Mucosa of descending colon (tissue), 3 donors: Measurements from ENCODE around the gene FLT3. TPM values are rescaled to one million over a fixed set of nuclear protein-coding genes. Genes with fewer than 3 reads are reported as not detected.
"Not testable (repeated sequence)": the region's sequence is repeated elsewhere in the genome, so short reads cannot be mapped to it uniquely, and the experiment has no call there.

Experiments used
- ATAC-seq: fragments of 200-7000 bp; cut with Tn5 transposase; one replicate; pipeline ENCODE4 v1.9.1; 2020; ENCODE audit warnings: mild to moderate bottlenecking, moderate library complexity
- DNase-seq, 3 donors: peaks; one replicate each; pipeline ENCODE4 v3.0.0-alpha.2; 2020
- H3K36me3 ChIP-seq: fragments of 200-600 bp; one replicate; pipeline ENCODE4 v1.8.0; 2021; ENCODE audit warnings: low read depth, mild to moderate bottlenecking
- H3K4me1 ChIP-seq: fragments of 200-600 bp; one replicate; pipeline ENCODE4 v1.8.0; 2021; ENCODE audit warnings: low read depth, mild to moderate bottlenecking
- H3K4me3 ChIP-seq: fragments of 200-600 bp; one replicate; pipeline ENCODE4 v1.8.0; 2021; ENCODE audit warnings: mild to moderate bottlenecking
- H3K9me3 ChIP-seq: fragments of 200-600 bp; one replicate; pipeline ENCODE4 v1.8.0; 2021; ENCODE audit warnings: mild to moderate bottlenecking
- intact Hi-C, 2 donors: fragments of 100-400 bp; cut with DNase I in 1 of 2; cut with micrococcal nuclease in 1 of 2; formaldehyde crosslinking; loops; one replicate each; pipeline versions ENCODE4 v1.11.0 to v1.11.1; 2022; cut with DNase I, micrococcal nuclease
- long read RNA-seq, 2 donors: library from polyadenylated mRNA; unstranded; transcript quantifications; one replicate each; pipeline ENCODE4 v2.0.0, GENCODE V29; 2019 to 2021
- total RNA-seq, 3 donors: library from RNA; stranded (reverse); fragmentation: NEBNext Ultra II Directional in 2 of 3; extraction: Animal tissue kit (Norgen Biotek cat#: 25700) in 2 of 3; gene quantifications; one replicate each; pipeline versions ENCODE4 v1.2.1 to v1.2.4, GENCODE V29; 2021 to 2023
- TF ChIP-seq, protein P1 (sequence below): fragments of 200-600 bp; IDR thresholded peaks from one replicate; pipeline ENCODE4 v1.8.0; 2022; ENCODE audit warnings: antibody characterized with exemption, mild to moderate bottlenecking
- donor health status: DM: no; HTN: no; CAD: no; lungs with moderate emphysema.
- donor health status: DM: no; HTN: no; CAD: no.
- donor health status: DM: no; HTN: yes; CAD: no.

FLT3 gene
- total RNA-seq = under 1 TPM; 0.09 to 0.51 (median 0.41) TPM
- long read RNA-seq, donor 1 = 0 reads
- long read RNA-seq, donor 2 = 0 reads

DNA sequence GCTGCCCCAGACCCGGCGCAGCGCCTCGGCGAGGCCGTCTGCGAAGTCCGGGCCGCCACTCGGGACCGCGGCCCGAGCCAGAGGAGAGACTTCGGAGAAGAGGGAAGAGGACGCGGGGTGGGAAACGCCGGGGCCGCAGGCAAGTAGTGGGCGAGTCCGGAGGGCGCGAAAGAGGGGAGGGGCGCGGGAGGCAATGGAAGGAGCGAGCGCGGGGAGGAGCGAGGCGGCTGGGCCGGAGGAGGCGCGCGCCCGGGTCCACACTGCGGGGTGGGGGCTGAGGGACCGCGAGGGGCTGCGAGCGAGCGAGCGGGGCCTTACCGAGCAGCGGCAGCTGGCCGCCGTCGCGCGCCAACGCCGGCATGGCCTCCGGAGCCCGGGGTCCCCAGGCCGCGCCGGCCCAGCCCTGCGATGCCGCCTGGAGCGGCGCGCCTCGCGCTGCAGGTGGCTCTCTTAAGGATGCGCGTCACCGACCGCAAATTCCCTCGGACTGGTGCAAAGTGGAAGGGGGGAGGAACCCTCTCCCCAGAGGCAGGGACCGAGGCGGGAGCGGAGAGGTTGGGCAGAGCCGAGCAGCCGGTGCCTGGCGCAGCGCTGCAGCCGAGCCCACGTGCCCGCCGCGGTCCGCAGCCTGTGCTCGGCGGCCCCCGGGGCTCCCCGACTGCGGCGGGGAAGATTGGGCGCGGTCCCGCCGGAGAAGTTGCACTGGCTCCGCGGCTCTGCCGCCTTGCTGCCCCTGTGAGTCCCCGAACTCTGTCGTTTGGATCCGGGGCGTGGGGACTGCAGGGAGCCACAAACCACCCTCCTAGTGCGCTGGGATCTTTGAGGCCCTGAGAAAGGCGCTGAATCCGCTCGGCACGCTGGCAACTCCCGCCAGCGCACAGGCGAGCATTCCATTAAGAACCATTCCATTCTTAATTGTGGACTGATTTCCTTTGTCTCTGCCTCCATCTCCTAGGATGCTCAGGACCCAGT, at the start of gene FLT3:
TSS of gene FLT3 (minus strand) at position 427 of the 972 bp plus-strand sequence. CDS start at position 361, 66 bp downstream.
- TF ChIP-seq, protein P1, sequence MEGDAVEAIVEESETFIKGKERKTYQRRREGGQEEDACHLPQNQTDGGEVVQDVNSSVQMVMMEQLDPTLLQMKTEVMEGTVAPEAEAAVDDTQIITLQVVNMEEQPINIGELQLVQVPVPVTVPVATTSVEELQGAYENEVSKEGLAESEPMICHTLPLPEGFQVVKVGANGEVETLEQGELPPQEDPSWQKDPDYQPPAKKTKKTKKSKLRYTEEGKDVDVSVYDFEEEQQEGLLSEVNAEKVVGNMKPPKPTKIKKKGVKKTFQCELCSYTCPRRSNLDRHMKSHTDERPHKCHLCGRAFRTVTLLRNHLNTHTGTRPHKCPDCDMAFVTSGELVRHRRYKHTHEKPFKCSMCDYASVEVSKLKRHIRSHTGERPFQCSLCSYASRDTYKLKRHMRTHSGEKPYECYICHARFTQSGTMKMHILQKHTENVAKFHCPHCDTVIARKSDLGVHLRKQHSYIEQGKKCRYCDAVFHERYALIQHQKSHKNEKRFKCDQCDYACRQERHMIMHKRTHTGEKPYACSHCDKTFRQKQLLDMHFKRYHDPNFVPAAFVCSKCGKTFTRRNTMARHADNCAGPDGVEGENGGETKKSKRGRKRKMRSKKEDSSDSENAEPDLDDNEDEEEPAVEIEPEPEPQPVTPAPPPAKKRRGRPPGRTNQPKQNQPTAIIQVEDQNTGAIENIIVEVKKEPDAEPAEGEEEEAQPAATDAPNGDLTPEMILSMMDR = no peak
- DNase-seq = peak; percentile 30 to 60 (median 35)
- peak; percentile 70 for ATAC-seq
- no peaks in the 10 kb centered on the region for H3K9me3 ChIP-seq
- intact Hi-C loops = no loop called here
- peaks cover 14% of the 10 kb centered on the region for H3K4me1 ChIP-seq
- H3K4me3 ChIP-seq = no peak within 1 kb of the TSS
- no peaks in the 10 kb centered on the region for H3K36me3 ChIP-seq

DNA sequence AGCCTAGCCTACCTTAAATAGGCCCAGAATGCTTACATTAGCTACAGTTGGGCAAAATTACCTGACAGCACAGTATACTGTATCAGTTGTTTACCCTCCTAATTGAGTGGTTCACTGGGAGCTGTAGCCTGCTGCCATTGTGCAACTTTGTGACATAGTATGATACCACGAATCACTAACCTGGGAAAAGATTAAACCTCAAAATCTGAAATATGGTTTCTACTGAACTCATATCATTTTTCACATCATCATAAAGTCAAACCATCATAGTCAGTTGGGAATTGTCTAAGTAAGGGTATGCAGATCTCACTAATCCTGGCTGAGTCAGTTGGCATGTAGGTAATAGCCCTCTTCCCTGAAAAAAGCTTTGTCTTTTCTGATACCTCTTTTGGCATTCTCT, 47.1 kb upstream of the FLT3 start:
- H3K4me1 ChIP-seq = no peaks in the 10 kb centered on the region
- ATAC-seq = no peak

DNA sequence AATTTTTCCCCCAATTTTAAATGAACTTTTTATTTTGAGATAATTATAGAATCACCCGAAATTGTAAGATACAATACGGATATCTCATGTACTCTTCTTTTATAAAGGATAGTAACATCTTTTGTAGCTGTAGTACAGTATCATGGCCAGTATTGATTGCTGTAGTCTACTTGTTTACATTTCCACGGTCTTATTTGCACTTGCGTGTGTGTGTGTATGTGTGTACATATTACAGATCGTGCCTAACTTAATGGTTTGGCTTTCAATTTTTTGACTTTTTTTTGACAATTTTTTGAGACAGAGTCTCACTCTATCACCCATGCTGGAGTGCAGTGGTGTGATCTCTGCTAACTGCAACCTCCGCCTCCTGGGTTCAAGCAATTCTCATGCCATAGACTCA, 44.7 kb upstream of the FLT3 start:
- Histone ChIP-seq H3K36me3 (no peaks in the 10 kb centered on the region), H3K9me3 (no peaks in the 10 kb centered on the region), H3K4me1 (no peaks in the 10 kb centered on the region), H3K4me3 (no peak overlapping the region)
- DNase-seq (no peak), ATAC-seq (no peak)
- TF ChIP-seq, protein P1 = no peak
- intact Hi-C loops = no loop called here

More for the DNA sequence above, 47.1 kb upstream of the FLT3 start:
- Histone ChIP-seq H3K9me3 (no peaks in the 10 kb centered on the region), H3K36me3 (no peaks in the 10 kb centered on the region), H3K4me3 (no peak overlapping the region)
- no peak for DNase-seq
- TF ChIP-seq, protein P1 = no peak
- intact Hi-C loops = no loop called here

DNA sequence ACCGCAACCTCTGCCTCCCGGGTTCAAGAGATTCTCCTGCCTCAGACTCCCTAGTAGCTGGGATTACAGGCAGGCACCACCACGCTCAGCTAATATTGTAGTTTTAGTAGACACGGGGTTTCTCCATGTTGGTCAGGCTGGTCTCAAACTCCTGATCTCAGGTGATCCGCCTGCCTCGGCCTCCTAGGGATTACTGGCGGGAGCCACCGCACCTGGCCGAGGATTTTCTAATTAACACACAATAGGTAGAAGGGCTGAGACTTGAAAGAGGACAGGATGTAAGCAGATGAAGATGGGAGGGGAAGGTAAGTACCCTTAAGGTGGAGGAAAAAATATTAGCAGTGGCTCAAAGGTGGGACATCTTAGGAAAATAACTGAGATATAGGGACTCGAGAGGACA, 41.2 kb upstream of the FLT3 start:
- ATAC-seq, H3K4me1 ChIP-seq, intact Hi-C loops, H3K4me3 ChIP-seq, DNase-seq, H3K9me3 ChIP-seq, H3K36me3 ChIP-seq: not testable (repeated sequence)

DNA sequence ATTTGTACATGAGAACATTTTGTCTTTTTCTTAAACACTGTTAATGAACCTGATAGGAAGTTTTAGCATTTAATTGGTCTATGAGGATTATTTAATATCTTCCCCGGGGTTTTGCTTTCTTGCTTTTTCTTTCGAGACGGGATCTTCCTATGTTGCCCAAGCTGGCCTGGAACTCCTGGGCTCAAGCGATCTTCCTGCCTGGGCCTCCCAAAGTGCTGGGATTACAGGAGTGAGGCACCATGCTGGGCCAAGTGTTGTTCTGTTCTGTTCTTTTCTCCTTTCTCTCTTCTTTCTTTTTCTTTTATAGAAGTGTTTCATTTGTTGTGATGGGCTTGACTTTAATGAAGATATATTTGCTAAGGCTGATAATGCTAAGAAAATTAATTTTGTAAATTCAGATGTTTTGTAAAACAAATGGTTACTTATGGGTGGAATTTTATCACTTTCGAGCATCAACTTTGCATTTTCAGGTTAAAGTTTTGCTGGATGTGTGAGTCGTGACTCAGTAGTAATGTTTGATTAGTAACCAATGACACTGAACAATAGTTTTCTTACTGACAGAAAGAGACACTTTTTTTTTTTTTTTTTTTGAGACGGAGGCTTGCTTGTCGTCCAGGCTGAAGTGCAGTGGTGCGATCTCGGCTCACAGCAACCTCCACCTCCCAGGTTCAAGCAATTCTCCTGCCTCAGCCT, 40.2 kb upstream of the FLT3 start:
- Histone ChIP-seq H3K36me3 (no peaks in the 10 kb centered on the region), H3K4me3 (no peak overlapping the region), H3K9me3 (no peaks in the 10 kb centered on the region), H3K4me1 (no peaks in the 10 kb centered on the region)
- no peak for DNase-seq
- ATAC-seq = no peak
- TF ChIP-seq, protein P1 = no peak
- intact Hi-C loops = no loop called here
